IMR-90 (cell line): ENCODE results near the gene SLX4IP.
A peak's percentile ranks its signal among the peaks of the same experiment; 100 is the strongest.

Experiments
- BHLHE40 ChIP-seq: fragments of 150-350 bp; IDR thresholded peaks from 2 replicates; pipeline ENCODE4 v1.6.1; 2016; ENCODE audit warnings: mild to moderate bottlenecking, low read depth, low read length
- CEBPB ChIP-seq: IDR thresholded peaks from 2 replicates; pipeline ENCODE4 v1.6.1; 2012; ENCODE audit warnings: low read depth, low read length, improper control_type of control experiment
- CTCF ChIP-seq: conservative IDR thresholded peaks from 2 replicates; pipeline ENCODE4 v1.5.1; 2012; ENCODE audit warnings: mild to moderate bottlenecking, low read depth, low read length, improper control_type of control experiment
- ELK1 ChIP-seq: fragments of 150-350 bp; IDR thresholded peaks from 2 replicates; pipeline ENCODE4 v1.6.1; 2016; ENCODE audit warnings: low read depth, mild to moderate bottlenecking, low read length, moderate library complexity, borderline replicate concordance
- FOS ChIP-seq: fragments of 150-350 bp; IDR thresholded peaks from 2 replicates; pipeline ENCODE4 v1.6.1; 2016; ENCODE audit warnings: low read depth, low read length
- MAZ ChIP-seq: IDR thresholded peaks from 2 replicates; pipeline ENCODE4 v1.6.1; 2012; ENCODE audit warnings: low read depth, mild to moderate bottlenecking, low read length, improper control_type of control experiment, moderate library complexity, borderline replicate concordance
- MXI1 ChIP-seq: IDR thresholded peaks from 2 replicates; pipeline ENCODE4 v1.6.1; 2012; ENCODE audit warnings: low read depth, mild to moderate bottlenecking, low read length, moderate library complexity, borderline replicate concordance
- POLR2A ChIP-seq: IDR thresholded peaks from 2 replicates; pipeline ENCODE4 v1.6.1; 2012; ENCODE audit warnings: mild to moderate bottlenecking, low read depth, low read length
- RAD21 ChIP-seq: IDR thresholded peaks from 2 replicates; pipeline ENCODE4 v1.6.1; 2012; ENCODE audit warnings: low read length, improper control_type of control experiment
- SMC3 ChIP-seq: fragments of 150-350 bp; IDR thresholded peaks from 2 replicates; pipeline ENCODE4 v1.6.1; 2016; ENCODE audit warnings: low read depth, mild to moderate bottlenecking, antibody characterized with exemption, low read length, moderate library complexity
- USF2 ChIP-seq: fragments of 150-350 bp; IDR thresholded peaks from 2 replicates; pipeline ENCODE4 v1.6.1; 2017; ENCODE audit warnings: mild to moderate bottlenecking, antibody characterized with exemption, low read length, low read depth

- TF ChIP-seq CTCF (no peak), SMC3 (no peak), CEBPB (no peak), POLR2A (no peak), RAD21 (no peak; the same call in 1 of the 2 replicates), MXI1 (0 out of 2 replicates have a peak, but pooled peaks have one; percentile 10), MAZ (no peak), USF2 (no peak), ELK1 (no peak), BHLHE40 (no peak), FOS (no peak)
Measured at GRCh38 chr20:10637031-10637559, 202.0 kb downstream of the SLX4IP start.
